Right kidney (tissue), 9 donors: ENCODE measurements around the gene BSG.
A peak's percentile ranks its signal among the peaks of the same experiment; 100 is the strongest.

Source experiments
- DNase-seq: peaks from one replicate; pipeline ENCODE4 v3.0.0-alpha.2; 2016
- long read RNA-seq, 8 donors: transcript quantifications; one replicate each; lab custom pipeline, GENCODE V29; 2026

Gene BSG
- long read RNA-seq, donor 1, transcript BSG-210 (2 exons, 611 nt), result minor isoform, 6 of 388 reads
- long read RNA-seq, donor 1, transcript BSG-206 (3 exons, 582 nt), result major isoform, 7 of 388 reads
- long read RNA-seq, donor 1, partial matches to known transcripts, result 60 of 388 reads
- long read RNA-seq, donor 1, other reads (novel, unspliced or antisense), result 314 of 388 reads
- long read RNA-seq, donor 2, transcript BSG-206 (3 exons, 582 nt), result major isoform, 10 of 236 reads
- long read RNA-seq, donor 2, transcript BSG-210 (2 exons, 611 nt), result minor isoform, 8 of 236 reads
- long read RNA-seq, donor 2, partial matches to known transcripts, result 206 of 236 reads
- long read RNA-seq, donor 2, other reads (novel, unspliced or antisense), result 12 of 236 reads
- long read RNA-seq, donor 3, transcript BSG-210 (2 exons, 611 nt), result major isoform, 5 of 157 reads
- long read RNA-seq, donor 3, partial matches to known transcripts, result 28 of 157 reads
- long read RNA-seq, donor 3, other reads (novel, unspliced or antisense), result 120 of 157 reads
- long read RNA-seq, donor 4, transcript BSG-206 (3 exons, 582 nt), result major isoform, 8 of 288 reads
- long read RNA-seq, donor 4, transcript BSG-210 (2 exons, 611 nt), result minor isoform, 7 of 288 reads
- long read RNA-seq, donor 4, partial matches to known transcripts, result 255 of 288 reads
- long read RNA-seq, donor 4, other reads (novel, unspliced or antisense), result 18 of 288 reads
- long read RNA-seq, donor 5, transcript BSG-210 (2 exons, 611 nt), result major isoform, 7 of 319 reads
- long read RNA-seq, donor 5, partial matches to known transcripts, result 62 of 319 reads
- long read RNA-seq, donor 5, other reads (novel, unspliced or antisense), result 249 of 319 reads
- long read RNA-seq, donor 6, transcript BSG-210 (2 exons, 611 nt), result minor isoform, 6 of 410 reads
- long read RNA-seq, donor 6, transcript BSG-206 (3 exons, 582 nt), result major isoform, 12 of 410 reads
- long read RNA-seq, donor 6, partial matches to known transcripts, result 99 of 410 reads
- long read RNA-seq, donor 6, other reads (novel, unspliced or antisense), result 293 of 410 reads
- long read RNA-seq, donor 7, result 0 reads
- long read RNA-seq, donor 8, transcript BSG-210 (2 exons, 611 nt), result major isoform, 8 of 314 reads
- long read RNA-seq, donor 8, partial matches to known transcripts, result 41 of 314 reads
- long read RNA-seq, donor 8, other reads (novel, unspliced or antisense), result 260 of 314 reads

GRCh38 chr19:572140-572742 lies at the start of gene BSG:
Gene BSG (plus strand): TSS chr19:572596. CDS start chr19:572635, 39 bp downstream.
- DNase-seq, result peak; percentile 92

DNA sequence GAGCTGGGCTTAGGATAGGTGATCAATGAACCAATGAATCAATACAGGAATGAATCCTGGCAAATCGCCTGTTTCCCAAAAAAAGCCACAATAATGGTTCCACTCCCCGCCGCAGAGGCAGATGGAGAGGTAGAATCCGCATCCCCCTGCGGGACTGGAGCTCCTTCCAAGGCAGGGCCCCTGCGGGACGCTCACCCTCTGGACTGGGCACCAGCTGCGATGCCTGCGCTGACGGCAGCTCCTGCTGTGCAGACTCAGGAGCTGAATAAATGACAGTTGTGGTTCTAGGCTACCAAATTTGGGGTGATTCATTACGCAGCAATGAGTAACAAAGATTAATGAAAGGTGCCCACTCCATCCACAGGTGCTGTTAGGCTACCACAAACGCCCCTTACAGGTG lies 49.7 kb upstream of the BSG start:
- no peak for DNase-seq

GRCh38 chr19:524062-524674 lies 48.2 kb upstream of the BSG start:
- DNase-seq, result no peak

DNA sequence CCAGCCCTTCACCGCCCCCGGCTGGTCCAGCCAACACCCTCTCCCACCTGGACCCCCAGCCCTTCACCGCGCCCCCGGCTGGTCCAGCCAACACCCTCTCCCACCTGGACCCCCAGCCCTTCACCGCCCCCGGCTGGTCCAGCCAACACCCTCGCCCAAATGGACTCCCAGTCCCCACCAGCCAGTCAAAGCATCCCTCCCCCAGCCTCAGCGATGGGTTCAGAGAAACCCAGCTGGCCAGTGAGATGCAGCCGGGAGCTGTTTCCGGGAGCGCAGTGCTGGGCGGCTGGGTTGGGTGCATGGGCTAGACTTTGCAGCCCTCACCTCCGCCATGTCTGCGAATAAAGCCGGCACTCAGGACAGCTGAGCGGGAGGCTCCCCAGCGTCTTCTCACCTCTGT lies 47.4 kb upstream of the BSG start:
- no peak for DNase-seq

- no peak for DNase-seq
These were observed 46.5 kb upstream of the BSG start for GRCh38 chr19:525857-526419.

GRCh38 chr19:530134-531008 lies 42.0 kb upstream of the BSG start:
- no peak for DNase-seq

GRCh38 chr19:531009-531752 lies 41.2 kb upstream of the BSG start:
- DNase-seq, result peak; percentile 98

DNA sequence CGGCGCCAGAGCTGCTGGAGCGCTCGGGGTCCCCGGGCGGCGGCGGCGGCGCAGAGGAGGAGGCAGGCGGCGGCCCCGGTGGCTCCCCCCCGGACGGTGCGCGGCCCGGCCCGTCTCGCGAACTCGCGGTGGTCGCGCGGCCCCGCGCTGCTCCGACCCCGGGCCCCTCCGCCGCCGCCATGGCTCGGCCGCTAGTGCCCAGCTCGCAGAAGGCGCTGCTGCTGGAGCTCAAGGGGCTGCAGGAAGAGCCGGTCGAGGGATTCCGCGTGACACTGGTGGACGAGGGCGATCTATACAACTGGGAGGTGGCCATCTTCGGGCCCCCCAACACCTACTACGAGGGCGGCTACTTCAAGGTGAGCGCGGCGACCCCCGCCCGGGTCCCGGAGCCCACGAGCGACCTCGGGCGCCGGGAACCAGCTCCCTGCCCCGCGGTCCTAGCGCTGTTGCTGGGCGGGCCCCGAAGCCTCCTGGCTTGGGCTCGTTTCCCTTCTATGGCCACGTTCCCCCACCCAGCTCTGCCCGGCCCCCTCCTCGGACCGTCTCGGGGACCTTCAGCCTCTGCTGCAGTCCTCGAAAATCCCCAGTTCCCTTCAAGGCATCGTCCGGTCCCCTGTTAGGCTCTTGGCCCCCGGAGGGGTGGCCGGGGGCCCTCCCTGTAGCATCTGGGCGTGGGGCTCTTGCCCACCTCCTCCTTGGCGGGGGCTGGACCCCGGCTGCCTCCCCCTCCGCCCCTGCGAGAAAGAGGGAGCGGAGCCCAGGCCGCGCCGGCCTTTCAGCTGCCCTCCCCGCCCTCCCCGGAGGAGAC lies 40.4 kb upstream of the BSG start, which contains the start of gene CDC34:
CDC34 (plus strand) TSS at position 8 of the 808 bp plus-strand sequence; CDS start at position 180, 172 bp downstream.
- peak; percentile 70 for DNase-seq

GRCh38 chr19:532561-533363 lies 39.6 kb upstream of the BSG start:
- DNase-seq, result peak; percentile 80

DNA sequence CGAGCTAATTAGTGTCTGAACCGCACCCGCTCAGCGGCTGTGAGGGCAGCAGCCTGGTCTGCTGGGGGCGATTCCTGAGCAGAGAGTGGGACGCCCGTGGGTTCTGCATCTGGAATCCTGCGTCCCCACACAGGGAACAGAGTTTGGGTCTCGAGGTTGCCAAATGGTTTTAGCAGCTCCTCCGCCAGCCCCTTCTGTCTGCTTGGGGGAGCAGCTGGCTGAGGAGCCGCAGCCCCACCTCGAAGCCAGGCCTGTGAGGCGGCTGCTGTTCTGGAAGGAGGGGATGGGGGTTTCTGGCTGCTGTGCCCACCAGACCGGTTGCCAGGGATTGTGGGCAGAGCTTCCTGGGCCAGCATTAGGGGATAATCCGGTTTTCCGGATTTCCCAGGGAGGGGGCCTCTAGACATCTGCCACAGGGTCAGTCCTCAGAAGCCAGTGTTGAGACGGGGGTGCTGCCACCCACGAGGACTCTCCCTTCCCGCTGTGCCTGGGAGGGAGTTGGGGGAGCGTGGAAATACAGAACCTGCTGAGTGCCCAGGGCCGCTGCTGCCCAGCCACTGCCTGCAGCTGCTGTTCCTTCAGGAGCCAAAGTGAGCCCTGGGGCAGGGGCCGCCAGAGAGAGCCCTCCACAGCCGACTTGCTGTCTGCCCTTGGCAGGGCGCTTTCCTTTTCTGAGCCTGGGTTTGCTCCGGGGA lies 38.9 kb upstream of the BSG start:
- DNase-seq, result no peak

DNA sequence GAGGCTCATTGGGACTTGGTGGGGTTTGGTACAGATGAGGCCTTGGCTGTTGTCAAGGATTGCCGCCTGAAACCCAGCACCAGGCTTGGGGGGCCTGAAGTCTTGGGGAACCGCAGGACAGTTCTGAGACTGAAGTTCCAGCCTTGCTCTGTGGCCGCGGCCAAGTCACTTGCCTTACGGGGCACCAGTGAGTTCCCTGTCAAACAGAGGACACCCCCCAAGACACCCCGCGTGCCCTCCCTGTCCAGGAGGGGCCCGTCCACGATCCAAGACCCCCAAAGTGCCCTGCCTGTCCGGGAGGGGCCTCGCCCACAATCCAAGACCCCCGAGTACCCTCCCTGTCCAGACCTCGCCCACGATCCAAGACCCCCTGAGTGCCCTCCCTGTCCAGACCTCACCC lies 38.3 kb upstream of the BSG start:
- DNase-seq, result no peak

DNA sequence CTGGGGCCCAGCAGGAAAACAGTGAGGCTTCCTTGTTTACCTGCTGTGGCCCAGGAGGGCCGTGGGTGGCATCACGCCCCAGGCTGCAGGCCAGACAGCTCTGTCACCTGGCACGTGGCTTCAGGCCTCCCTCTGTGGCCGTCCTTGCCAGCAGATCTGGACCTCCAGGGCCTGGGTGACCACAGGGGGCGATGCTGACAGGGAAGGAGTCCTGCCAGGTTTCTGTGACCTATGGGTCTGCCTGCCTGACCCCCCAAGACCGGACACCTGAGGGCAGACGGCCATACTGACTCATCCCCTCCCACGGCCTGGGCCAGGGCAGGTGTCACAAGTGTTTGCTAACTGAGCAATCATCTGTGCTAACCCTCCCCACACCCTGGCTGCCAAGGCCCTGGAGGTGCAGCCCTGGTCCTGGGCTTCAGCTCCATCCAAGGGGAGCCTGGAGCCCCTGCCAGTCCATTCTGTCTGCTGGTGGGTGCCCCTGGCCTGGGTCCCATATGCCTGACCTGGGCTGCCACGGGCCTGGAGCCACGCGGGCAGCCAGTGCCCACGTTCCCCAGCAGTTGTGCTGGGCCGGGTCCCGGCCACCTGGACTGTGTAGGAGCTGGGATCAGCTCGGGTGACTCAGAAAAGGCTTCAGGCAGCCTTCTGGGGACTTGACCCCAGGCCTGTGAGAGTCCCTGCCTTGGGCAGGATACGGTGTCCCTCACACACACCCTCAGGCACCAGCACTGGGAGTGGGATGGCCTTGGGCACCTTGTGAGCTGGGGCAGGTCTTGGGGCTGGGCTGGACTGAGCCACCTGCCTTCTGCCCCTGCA lies 37.2 kb upstream of the BSG start:
- no peak for DNase-seq

DNA sequence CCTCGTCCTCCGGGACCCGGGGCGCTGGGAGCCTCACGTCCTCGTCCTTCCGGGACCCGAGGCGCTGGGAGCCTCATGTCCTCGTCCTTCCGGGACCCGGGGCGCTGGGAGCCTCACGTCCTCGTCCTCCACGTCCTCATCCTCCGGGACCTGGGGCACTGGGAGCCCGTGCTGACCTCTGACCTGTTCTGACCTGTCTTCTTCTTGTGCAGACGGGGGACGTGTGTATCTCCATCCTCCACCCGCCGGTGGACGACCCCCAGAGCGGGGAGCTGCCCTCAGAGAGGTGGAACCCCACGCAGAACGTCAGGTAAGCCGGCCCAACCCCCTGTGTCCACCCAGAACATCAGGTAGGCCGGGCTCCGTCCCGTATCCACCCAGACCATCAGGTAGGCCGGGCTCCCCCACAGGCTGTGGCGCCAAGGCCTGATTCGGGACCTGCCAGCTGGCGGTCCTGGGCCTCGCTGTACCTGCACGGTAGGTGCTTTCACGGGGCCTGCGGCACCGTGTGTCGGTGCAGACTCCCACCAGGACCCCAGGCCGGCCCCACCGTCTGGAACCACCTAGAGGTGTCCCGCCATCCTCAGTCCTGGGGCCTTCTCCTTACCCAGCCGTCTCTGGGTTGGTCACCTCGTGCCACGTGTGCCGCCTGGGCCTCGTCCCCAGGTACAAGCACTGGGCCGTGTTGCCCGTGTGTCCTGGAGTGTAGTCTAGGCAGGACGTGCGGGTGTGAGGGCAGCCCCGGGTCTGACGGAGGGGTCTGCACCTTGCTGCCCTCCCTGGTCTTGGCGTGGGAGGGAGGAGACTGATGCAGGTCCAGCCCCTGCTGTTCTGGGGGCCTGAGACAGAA lies 36.1 kb upstream of the BSG start:
- DNase-seq, result no peak

DNA sequence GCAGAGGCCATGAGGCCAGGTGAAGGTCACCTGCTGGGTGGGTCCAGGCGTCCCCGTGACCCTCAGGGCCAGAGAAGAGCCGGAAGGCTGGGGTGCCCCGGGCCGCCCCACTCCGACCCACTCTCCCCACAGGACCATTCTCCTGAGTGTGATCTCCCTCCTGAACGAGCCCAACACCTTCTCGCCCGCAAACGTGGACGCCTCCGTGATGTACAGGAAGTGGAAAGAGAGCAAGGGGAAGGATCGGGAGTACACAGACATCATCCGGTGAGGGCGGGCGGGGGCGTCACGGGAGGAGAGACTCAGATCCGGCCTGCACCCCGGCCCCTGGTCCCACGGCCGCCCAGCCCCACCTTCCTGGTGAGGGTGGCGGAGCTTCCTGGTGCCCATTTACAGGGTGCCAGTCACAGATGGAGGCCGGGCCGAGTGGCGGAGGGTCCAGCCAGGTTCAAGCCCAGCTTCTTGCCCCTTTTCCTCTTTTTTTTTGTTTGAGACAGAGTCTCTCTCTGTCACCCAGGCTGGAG lies 35.5 kb upstream of the BSG start:
- no peak for DNase-seq
